SK-N-SH (cell line): ENCODE measurements around the gene TCF15. TPM values are rescaled to one million over a fixed set of nuclear protein-coding genes. Genes with fewer than 3 reads are reported as not detected.

Source experiments
- CTCF ChIA-PET: fragments of 300-600, 350-600 bp; formaldehyde crosslinking; extraction: SDS; loops from one replicate; lab custom pipeline; 2021; lab: Yijun Ruan, JAX
- POLR2A ChIA-PET: fragments of 350-600 bp; sonication (Branson Sonifier 250); formaldehyde crosslinking; extraction: SDS; loops from one replicate; lab custom pipeline; 2020; ENCODE audit warnings: antibody characterized with exemption, inconsistent platforms; lab: Yijun Ruan, JAX
- DNase-seq: peaks from one replicate; pipeline ENCODE4 v3.0.0; 2012
- H2AFZ ChIP-seq: fragments of 200-600 bp; sonication (generic); 2 replicates; pipeline ENCODE4 v1.8.1; 2016; ENCODE audit warnings: antibody characterized with exemption, mild to moderate bottlenecking, low read depth
- H3F3A ChIP-seq: fragments of 200-600 bp; sonication (generic); replicated peaks from 2 replicates; pipeline ENCODE3; 2016; ENCODE audit warnings: antibody characterized with exemption, mild to moderate bottlenecking; ENCODE audit not compliant: insufficient read depth
- H3K27ac ChIP-seq, 2 experiments: fragments of 200-500 bp in 1 of 2; fragments of 200-600 bp in 1 of 2; sonication (Bioruptor generic) in 1 of 2; sonication (generic), shearing (Covaris generic) in 1 of 2; 2 replicates each; pipeline versions ENCODE4 v1.5.1 to v1.6.1; 2014 to 2016; ENCODE audit warnings: low read depth in 2 of 2, inconsistent platforms in 1 of 2, low read length in 1 of 2, mild to moderate bottlenecking in 1 of 2, mixed read lengths in 1 of 2
- H3K27me3 ChIP-seq: fragments of 200-600 bp; sonication (generic), shearing (Covaris generic); 2 replicates; pipeline ENCODE4 v1.6.1; 2016; ENCODE audit warnings: mixed run types; ENCODE audit not compliant: insufficient read depth
- H3K36me3 ChIP-seq, 2 experiments: fragments of 200-500 bp in 1 of 2; fragments of 200-600 bp in 1 of 2; sonication (Bioruptor generic) in 1 of 2; sonication (generic) in 1 of 2; replicated peaks in 1 of 2; 2 replicates each; pipeline versions ENCODE3 to v1.5.1; 2014 to 2016; ENCODE audit warnings: low read length in 1 of 2, mild to moderate bottlenecking in 1 of 2; ENCODE audit not compliant: insufficient read depth in 2 of 2, control insufficient read depth in 1 of 2
- H3K4me1 ChIP-seq, 2 experiments: fragments of 200-500 bp in 1 of 2; fragments of 200-600 bp in 1 of 2; sonication (Bioruptor generic) in 1 of 2; sonication (generic), shearing (Covaris generic) in 1 of 2; 2 replicates each; pipeline versions ENCODE4 v1.5.1 to v1.6.1; 2014 to 2016; ENCODE audit warnings: low read depth in 1 of 2, low read length in 1 of 2, mixed run types in 1 of 2; ENCODE audit not compliant: insufficient read depth in 2 of 2, control insufficient read depth in 1 of 2
- H3K4me2 ChIP-seq: fragments of 200-600 bp; sonication (generic), shearing (Covaris generic); 2 replicates; pipeline ENCODE4 v1.6.1; 2017; ENCODE audit warnings: mixed run types
- H3K4me3 ChIP-seq, 2 experiments: fragments of 200-500 bp in 1 of 2; fragments of 200-600 bp in 1 of 2; sonication (Bioruptor generic) in 1 of 2; sonication (generic), shearing (Covaris generic) in 1 of 2; 2 replicates each; pipeline versions ENCODE4 v1.5.1 to v1.8.1; 2014 to 2016; ENCODE audit warnings: low read depth in 2 of 2, inconsistent platforms in 1 of 2, low read length in 1 of 2, mild to moderate bottlenecking in 1 of 2, mixed read lengths in 1 of 2, moderate library complexity in 1 of 2
- H3K79me2 ChIP-seq: fragments of 200-600 bp; sonication (generic); 2 replicates; pipeline ENCODE4 v1.8.1; 2017; ENCODE audit warnings: mild to moderate bottlenecking; ENCODE audit not compliant: insufficient read depth
- H3K9ac ChIP-seq: fragments of 200-600 bp; sonication (generic); 2 replicates; pipeline ENCODE4 v1.6.1; 2017; ENCODE audit warnings: mixed run types
- H3K9me2 ChIP-seq: fragments of 200-600 bp; sonication (generic); 2 replicates; pipeline ENCODE4 v1.6.1; 2017; ENCODE audit warnings: mixed run types
- H3K9me3 ChIP-seq: fragments of 200-600 bp; sonication (generic); 2 replicates; pipeline ENCODE4 v1.6.1; 2017; ENCODE audit warnings: mixed run types, mild to moderate bottlenecking, moderate library complexity
- H4K20me1 ChIP-seq: fragments of 200-600 bp; sonication (generic); 2 replicates; pipeline ENCODE4 v1.6.1; 2017; ENCODE audit warnings: mild to moderate bottlenecking, mixed run types; ENCODE audit not compliant: insufficient read depth
- FOXM1 ChIP-seq: IDR thresholded peaks from 2 replicates; pipeline ENCODE4 v1.4.0; 2012; ENCODE audit warnings: low read depth, mild to moderate bottlenecking
- GATA2 ChIP-seq: sonication (generic); formaldehyde crosslinking; IDR thresholded peaks from 2 replicates; pipeline ENCODE4 v1.5.0; 2020; ENCODE audit warnings: mild to moderate bottlenecking, missing genetic modification reagents
- JUND ChIP-seq: IDR thresholded peaks from 2 replicates; pipeline ENCODE4 v1.4.0; 2012
- NRF1 ChIP-seq: IDR thresholded peaks from 2 replicates; pipeline ENCODE4 v1.6.1; 2012; ENCODE audit warnings: low read depth, mild to moderate bottlenecking, low read length
- POLR2AphosphoS5 ChIP-seq: IDR thresholded peaks from 2 replicates; pipeline ENCODE4 v1.6.1; 2012; ENCODE audit warnings: low read depth, low read length
- RCOR1 ChIP-seq: fragments of 150-350 bp; IDR thresholded peaks from 2 replicates; pipeline ENCODE4 v1.6.1; 2017; ENCODE audit warnings: antibody characterized with exemption, low read length
- RFX5 ChIP-seq: IDR thresholded peaks from 2 replicates; pipeline ENCODE4 v1.6.1; 2012; ENCODE audit warnings: mild to moderate bottlenecking, improper control_type of control experiment, low read length
- SMC3 ChIP-seq: IDR thresholded peaks from 2 replicates; pipeline ENCODE4 v1.6.1; 2012; ENCODE audit warnings: low read depth, low read length, improper control_type of control experiment
- TAF1 ChIP-seq: IDR thresholded peaks from 2 replicates; pipeline ENCODE4 v1.6.1; 2012; ENCODE audit warnings: low read depth, mild to moderate bottlenecking, low read length, moderate library complexity, borderline replicate concordance
- TCF12 ChIP-seq: IDR thresholded peaks from 2 replicates; pipeline ENCODE4 v1.4.0; 2012
- TEAD4 ChIP-seq: IDR thresholded peaks from 2 replicates; pipeline ENCODE4 v1.4.0; 2012; ENCODE audit warnings: mild to moderate bottlenecking, borderline replicate concordance; ENCODE audit not compliant: insufficient read depth
- YY1 ChIP-seq: IDR thresholded peaks from 2 replicates; pipeline ENCODE4 v1.4.0; 2012; ENCODE audit warnings: low read depth, mild to moderate bottlenecking
- WGBS: methylation state at CpG from one replicate; pipeline ENCODE4 v1.1.6; 2017; ENCODE audit warnings: low lambda C conversion rate; 5-methylcytosine and 5-hydroxymethylcytosine counted together
- polyA plus RNA-seq, 3 experiments: library from polyadenylated mRNA; depleted of rRNA; stranded (reverse); fragments of >200 nt; gene quantifications; 2 replicates each; pipeline ENCODE4 v1.2.3, GENCODE V29; 2012
- TF ChIP-seq, protein P1 (sequence below): IDR thresholded peaks from 2 replicates; pipeline ENCODE4 v1.6.1; 2012; ENCODE audit warnings: mild to moderate bottlenecking, low read depth, low read length, moderate library complexity
- TF ChIP-seq, protein P2 (sequence below): fragments of 200-600 bp; sonication (generic); IDR thresholded peaks from 2 replicates; pipeline ENCODE4 v1.6.1; 2017; ENCODE audit warnings: antibody characterized with exemption, mild to moderate bottlenecking, moderate library complexity
- TF ChIP-seq, protein P3 (sequence below): fragments of 150-350 bp; IDR thresholded peaks from 2 replicates; pipeline ENCODE4 v1.6.1; 2017; ENCODE audit warnings: antibody characterized with exemption, low read length, low read depth, borderline replicate concordance
- TF ChIP-seq, protein P4 (sequence below): IDR thresholded peaks from 2 replicates; pipeline ENCODE4 v1.4.0; 2012; ENCODE audit warnings: low read depth, borderline replicate concordance

Gene TCF15
- polyA plus RNA-seq, 1 of the 3 experiments (the other 2 are of a cell fraction): not detected

DNA sequence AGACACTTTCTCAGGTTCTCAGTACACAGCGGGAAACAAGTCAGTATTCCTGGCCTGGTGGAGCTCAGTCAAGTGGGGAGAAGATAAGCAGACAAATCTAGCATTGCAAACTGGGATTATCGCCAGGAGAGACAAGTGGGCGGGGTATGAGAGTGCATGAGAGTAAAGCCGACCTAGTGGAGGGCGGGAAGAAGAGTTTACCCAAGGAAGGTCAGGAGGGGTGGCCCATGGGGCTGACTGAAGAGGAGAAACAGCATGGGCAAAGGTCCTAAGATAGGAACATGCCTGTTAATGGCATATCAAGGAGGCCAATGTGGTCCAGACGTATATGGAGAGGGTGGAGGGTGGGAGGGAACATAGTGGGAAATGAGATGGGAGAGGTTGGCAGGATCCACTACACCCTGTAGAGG is 54.1 kb downstream of the TCF15 start:
- DNase-seq: peak; percentile 36
- H4K20me1 ChIP-seq: no peaks in the 10 kb centered on the region
- no peak overlapping the region for H3K27ac ChIP-seq
- ChIA-PET POLR2A (no interaction called here), CTCF (interaction anchor here (1.2 to 3.5 kb wide), 4 partner anchors 90 to 183 kb away, joined by 3 to 25 read pairs (median 10); no protein-coding TSS in a partner anchor)
- no peaks in the 10 kb centered on the region for H3K9me2 ChIP-seq
- H3K36me3 ChIP-seq: no peaks in the 10 kb centered on the region
- no peaks in the 10 kb centered on the region for H3K79me2 ChIP-seq
- H3K4me1 ChIP-seq: peaks cover 0 to 7% of the 10 kb centered on the region in 2 experiments; a peak in 1 of 4 replicates
- H3K27me3 ChIP-seq: peaks cover 13% of the 10 kb centered on the region
- no peak overlapping the region for H3K9ac ChIP-seq
- H2AFZ ChIP-seq: no peak overlapping the region
- WGBS: 41% methylated on average over 6 of the region's 6 CpGs
- TF ChIP-seq POLR2AphosphoS5: no peak
- no peak for TF ChIP-seq TCF12
- no peak for TF ChIP-seq YY1
- TF ChIP-seq JUND: no peak
- TF ChIP-seq SMC3: no peak
- TF ChIP-seq RCOR1: no peak
- no peak for TF ChIP-seq RFX5
- TF ChIP-seq, protein P1, sequence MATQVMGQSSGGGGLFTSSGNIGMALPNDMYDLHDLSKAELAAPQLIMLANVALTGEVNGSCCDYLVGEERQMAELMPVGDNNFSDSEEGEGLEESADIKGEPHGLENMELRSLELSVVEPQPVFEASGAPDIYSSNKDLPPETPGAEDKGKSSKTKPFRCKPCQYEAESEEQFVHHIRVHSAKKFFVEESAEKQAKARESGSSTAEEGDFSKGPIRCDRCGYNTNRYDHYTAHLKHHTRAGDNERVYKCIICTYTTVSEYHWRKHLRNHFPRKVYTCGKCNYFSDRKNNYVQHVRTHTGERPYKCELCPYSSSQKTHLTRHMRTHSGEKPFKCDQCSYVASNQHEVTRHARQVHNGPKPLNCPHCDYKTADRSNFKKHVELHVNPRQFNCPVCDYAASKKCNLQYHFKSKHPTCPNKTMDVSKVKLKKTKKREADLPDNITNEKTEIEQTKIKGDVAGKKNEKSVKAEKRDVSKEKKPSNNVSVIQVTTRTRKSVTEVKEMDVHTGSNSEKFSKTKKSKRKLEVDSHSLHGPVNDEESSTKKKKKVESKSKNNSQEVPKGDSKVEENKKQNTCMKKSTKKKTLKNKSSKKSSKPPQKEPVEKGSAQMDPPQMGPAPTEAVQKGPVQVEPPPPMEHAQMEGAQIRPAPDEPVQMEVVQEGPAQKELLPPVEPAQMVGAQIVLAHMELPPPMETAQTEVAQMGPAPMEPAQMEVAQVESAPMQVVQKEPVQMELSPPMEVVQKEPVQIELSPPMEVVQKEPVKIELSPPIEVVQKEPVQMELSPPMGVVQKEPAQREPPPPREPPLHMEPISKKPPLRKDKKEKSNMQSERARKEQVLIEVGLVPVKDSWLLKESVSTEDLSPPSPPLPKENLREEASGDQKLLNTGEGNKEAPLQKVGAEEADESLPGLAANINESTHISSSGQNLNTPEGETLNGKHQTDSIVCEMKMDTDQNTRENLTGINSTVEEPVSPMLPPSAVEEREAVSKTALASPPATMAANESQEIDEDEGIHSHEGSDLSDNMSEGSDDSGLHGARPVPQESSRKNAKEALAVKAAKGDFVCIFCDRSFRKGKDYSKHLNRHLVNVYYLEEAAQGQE: no peak
- TF ChIP-seq GATA2 (CRISPR knock-in tag): no peak
- TF ChIP-seq TAF1: no peak
- TF ChIP-seq, protein P2, sequence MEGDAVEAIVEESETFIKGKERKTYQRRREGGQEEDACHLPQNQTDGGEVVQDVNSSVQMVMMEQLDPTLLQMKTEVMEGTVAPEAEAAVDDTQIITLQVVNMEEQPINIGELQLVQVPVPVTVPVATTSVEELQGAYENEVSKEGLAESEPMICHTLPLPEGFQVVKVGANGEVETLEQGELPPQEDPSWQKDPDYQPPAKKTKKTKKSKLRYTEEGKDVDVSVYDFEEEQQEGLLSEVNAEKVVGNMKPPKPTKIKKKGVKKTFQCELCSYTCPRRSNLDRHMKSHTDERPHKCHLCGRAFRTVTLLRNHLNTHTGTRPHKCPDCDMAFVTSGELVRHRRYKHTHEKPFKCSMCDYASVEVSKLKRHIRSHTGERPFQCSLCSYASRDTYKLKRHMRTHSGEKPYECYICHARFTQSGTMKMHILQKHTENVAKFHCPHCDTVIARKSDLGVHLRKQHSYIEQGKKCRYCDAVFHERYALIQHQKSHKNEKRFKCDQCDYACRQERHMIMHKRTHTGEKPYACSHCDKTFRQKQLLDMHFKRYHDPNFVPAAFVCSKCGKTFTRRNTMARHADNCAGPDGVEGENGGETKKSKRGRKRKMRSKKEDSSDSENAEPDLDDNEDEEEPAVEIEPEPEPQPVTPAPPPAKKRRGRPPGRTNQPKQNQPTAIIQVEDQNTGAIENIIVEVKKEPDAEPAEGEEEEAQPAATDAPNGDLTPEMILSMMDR: no peak
- no peak for TF ChIP-seq TEAD4
- no peak for TF ChIP-seq FOXM1
- no peak for TF ChIP-seq NRF1
- TF ChIP-seq, protein P3, sequence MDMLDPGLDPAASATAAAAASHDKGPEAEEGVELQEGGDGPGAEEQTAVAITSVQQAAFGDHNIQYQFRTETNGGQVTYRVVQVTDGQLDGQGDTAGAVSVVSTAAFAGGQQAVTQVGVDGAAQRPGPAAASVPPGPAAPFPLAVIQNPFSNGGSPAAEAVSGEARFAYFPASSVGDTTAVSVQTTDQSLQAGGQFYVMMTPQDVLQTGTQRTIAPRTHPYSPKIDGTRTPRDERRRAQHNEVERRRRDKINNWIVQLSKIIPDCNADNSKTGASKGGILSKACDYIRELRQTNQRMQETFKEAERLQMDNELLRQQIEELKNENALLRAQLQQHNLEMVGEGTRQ: no peak
- TF ChIP-seq, protein P4, sequence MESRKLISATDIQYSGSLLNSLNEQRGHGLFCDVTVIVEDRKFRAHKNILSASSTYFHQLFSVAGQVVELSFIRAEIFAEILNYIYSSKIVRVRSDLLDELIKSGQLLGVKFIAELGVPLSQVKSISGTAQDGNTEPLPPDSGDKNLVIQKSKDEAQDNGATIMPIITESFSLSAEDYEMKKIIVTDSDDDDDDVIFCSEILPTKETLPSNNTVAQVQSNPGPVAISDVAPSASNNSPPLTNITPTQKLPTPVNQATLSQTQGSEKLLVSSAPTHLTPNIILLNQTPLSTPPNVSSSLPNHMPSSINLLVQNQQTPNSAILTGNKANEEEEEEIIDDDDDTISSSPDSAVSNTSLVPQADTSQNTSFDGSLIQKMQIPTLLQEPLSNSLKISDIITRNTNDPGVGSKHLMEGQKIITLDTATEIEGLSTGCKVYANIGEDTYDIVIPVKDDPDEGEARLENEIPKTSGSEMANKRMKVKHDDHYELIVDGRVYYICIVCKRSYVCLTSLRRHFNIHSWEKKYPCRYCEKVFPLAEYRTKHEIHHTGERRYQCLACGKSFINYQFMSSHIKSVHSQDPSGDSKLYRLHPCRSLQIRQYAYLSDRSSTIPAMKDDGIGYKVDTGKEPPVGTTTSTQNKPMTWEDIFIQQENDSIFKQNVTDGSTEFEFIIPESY: no peak
- no peaks in the 10 kb centered on the region for H3K9me3 ChIP-seq
- no peak overlapping the region for H3K4me3 ChIP-seq
- H3K4me2 ChIP-seq: no peak overlapping the region
- H3F3A ChIP-seq: no peaks in the 10 kb centered on the region

Other genes starting within 250 kb of the TCF15 start
- 13.2 and 16.6 TPM in 2 replicates for gene TRIB3, start 229.5 kb downstream of the TCF15 start, polyA plus RNA-seq (2012; rRNA removed)
- gene RBCK1, start 202.0 kb downstream of the TCF15 start, polyA plus RNA-seq (2012; rRNA removed): 94.3 and 105 TPM in 2 replicates
- gene TBC1D20, start 147.8 kb downstream of the TCF15 start, polyA plus RNA-seq (2012; rRNA removed): 27.7 and 37.7 TPM in 2 replicates
- 61.9 and 71.4 TPM in 2 replicates for gene CSNK2A1, start 66.5 kb downstream of the TCF15 start, polyA plus RNA-seq (2012; rRNA removed)
- gene SRXN1, start 42.9 kb upstream of the TCF15 start, polyA plus RNA-seq (2012; rRNA removed): 26.2 and 36.0 TPM in 2 replicates
- gene SCRT2, start 65.5 kb upstream of the TCF15 start, polyA plus RNA-seq (2012; rRNA removed): not detected in 2 replicates
- not detected in 2 replicates for gene SLC52A3, start 158.2 kb upstream of the TCF15 start, polyA plus RNA-seq (2012; rRNA removed)
- gene FAM110A, start 223.4 kb upstream of the TCF15 start, polyA plus RNA-seq (2012; rRNA removed): 2.5 and 3.8 TPM in 2 replicates